ENCODE results near the gene TLE3. TPM values are rescaled to one million over a fixed set of nuclear protein-coding genes. Genes with fewer than 3 reads are reported as not detected.
A peak's percentile ranks its signal among the peaks of the same experiment; 100 is the strongest.

Gene TLE3
- total RNA-seq, 1 experiment from 2014 or later, result 98.2 TPM

DNA sequence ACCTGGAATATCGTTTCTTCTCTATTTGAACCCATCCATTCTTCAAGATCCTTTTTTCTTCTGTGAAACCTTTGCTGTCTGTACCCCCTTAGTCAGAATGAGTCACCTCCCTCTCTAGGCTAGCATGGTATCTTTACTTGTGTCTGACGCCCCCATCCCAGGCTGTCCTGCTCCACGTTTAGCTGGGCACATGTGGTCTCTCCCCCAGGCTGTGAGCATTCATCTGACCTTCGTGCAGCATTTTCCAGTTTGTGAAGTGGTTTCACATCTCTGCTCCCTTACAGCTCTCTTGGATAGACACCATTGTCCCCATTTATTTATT is 14.3 kb upstream of the TLE3 start:
- Histone ChIP-seq H2BK20ac (ENCODE audit: low read depth, low read length, poor library complexity, severe bottlenecking) (no peak overlapping the region), H3K4ac (ENCODE audit: low read depth, low read length) (no peak overlapping the region), H3K23ac (ENCODE audit: insufficient read length, low read depth, low read length) (no peak overlapping the region), H3K4me1 (ENCODE audit: insufficient read depth, low read length) (no peaks in the 10 kb centered on the region; the same call in 1 of the 2 replicates), H2BK15ac (ENCODE audit: low read depth, low read length) (no peak overlapping the region), H3K9me3 (ENCODE audit: control insufficient read depth, low read depth, low read length) (no peaks in the 10 kb centered on the region), H4K91ac (ENCODE audit: insufficient read length, low read depth, low read length) (no peak overlapping the region), H3T11ph (ENCODE audit: low read length) (no peak overlapping the region), H4K8ac (replicated peaks; ENCODE audit: insufficient read length, low read depth, low read length) (no peak overlapping the region), H2BK120ac (ENCODE audit: low read depth, low read length, poor library complexity, severe bottlenecking) (no peak overlapping the region), H4K5ac (ENCODE audit: insufficient read length, low read depth, low read length) (no peak overlapping the region), H2BK5ac (ENCODE audit: insufficient read length, low read length) (no peak overlapping the region), H4K20me1 (ENCODE audit: control insufficient read depth, insufficient read depth, insufficient read length) (no peaks in the 10 kb centered on the region), H2AFZ (ENCODE audit: low read length) (no peak overlapping the region), H2AK5ac (ENCODE audit: insufficient read length, low read length) (no peak overlapping the region), H3K14ac (ENCODE audit: insufficient read depth, low read length) (no peak overlapping the region), H3K79me2 (ENCODE audit: insufficient read depth, low read length) (no peaks in the 10 kb centered on the region), H3K79me1 (ENCODE audit: insufficient read depth, low read depth, low read length, poor library complexity, severe bottlenecking) (no peaks in the 10 kb centered on the region), H3K27ac (ENCODE audit: insufficient read length, low read depth, low read length) (no peak overlapping the region), H3K18ac (ENCODE audit: insufficient read length, low read depth, low read length) (no peak overlapping the region), H2BK12ac (ENCODE audit: insufficient read length, low read depth, low read length) (no peak overlapping the region), H3K23me2 (ENCODE audit: insufficient read length, low read depth, low read length, poor library complexity, severe bottlenecking) (no peaks in the 10 kb centered on the region), H3K56ac (ENCODE audit: insufficient read length, low read depth, low read length) (no peak overlapping the region), H3K4me2 (ENCODE audit: insufficient read depth, insufficient read length, low read length) (peak overlapping the region; percentile 56), H3K27me3 (ENCODE audit: insufficient read depth, low read length) (no peaks in the 10 kb centered on the region), H3K9ac (ENCODE audit: extremely low read depth, insufficient read length, low read length) (no peak overlapping the region)
- TF ChIP-seq, protein P1, sequence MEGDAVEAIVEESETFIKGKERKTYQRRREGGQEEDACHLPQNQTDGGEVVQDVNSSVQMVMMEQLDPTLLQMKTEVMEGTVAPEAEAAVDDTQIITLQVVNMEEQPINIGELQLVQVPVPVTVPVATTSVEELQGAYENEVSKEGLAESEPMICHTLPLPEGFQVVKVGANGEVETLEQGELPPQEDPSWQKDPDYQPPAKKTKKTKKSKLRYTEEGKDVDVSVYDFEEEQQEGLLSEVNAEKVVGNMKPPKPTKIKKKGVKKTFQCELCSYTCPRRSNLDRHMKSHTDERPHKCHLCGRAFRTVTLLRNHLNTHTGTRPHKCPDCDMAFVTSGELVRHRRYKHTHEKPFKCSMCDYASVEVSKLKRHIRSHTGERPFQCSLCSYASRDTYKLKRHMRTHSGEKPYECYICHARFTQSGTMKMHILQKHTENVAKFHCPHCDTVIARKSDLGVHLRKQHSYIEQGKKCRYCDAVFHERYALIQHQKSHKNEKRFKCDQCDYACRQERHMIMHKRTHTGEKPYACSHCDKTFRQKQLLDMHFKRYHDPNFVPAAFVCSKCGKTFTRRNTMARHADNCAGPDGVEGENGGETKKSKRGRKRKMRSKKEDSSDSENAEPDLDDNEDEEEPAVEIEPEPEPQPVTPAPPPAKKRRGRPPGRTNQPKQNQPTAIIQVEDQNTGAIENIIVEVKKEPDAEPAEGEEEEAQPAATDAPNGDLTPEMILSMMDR (conservative IDR thresholded peaks at IDR 0.05), result no peak
- Mint-ChIP-seq H3K4me1 (peaks cover 23 to 29% of the 10 kb centered on the region in 2 experiments), H3K27me3 (ENCODE audit: low read depth) (peaks cover 47% of the 10 kb centered on the region), H3K36me3 (ENCODE audit: insufficient read depth in 1 of 3, low read depth in 3 of 3) (no peaks in the 10 kb centered on the region), H3K4me3 (peak overlapping the region; percentile 35 to 69), H3K9me3 (no peaks in the 10 kb centered on the region; a peak in 1 of 5 replicates), H3K27ac (peak overlapping the region in 1 of 3 experiments; percentile 68; a peak in 3 of 7 replicates)
- no peak for DNase-seq
- no CpG with 5 or more reads among the region's 4 CpGs for WGBS (ENCODE audit: extremely low coverage, insufficient read length, low lambda C conversion rate)

Data from H9 (cell line).